Adrenal gland (tissue), 12 donors: Measurements from ENCODE around the gene LRBA. TPM values are rescaled to one million over a fixed set of nuclear protein-coding genes. Genes with fewer than 3 reads are reported as not detected.

Source experiments
- DNase-seq, 7 donors: peaks; one replicate each; pipeline ENCODE4 v3.0.0-alpha.2; 2019 to 2020
- H3K27ac ChIP-seq, 5 donors: fragments of 200-600 bp; sonication (generic) in 4 of 5; 1 replicate in 3 of 5; 2 replicates in 2 of 5; pipeline versions ENCODE4 v1.5.1 to v1.8.0; 2016 to 2020; ENCODE audit warnings: mild to moderate bottlenecking in 1 of 5
- H3K27me3 ChIP-seq: fragments of 200-600 bp; 2 replicates; pipeline ENCODE4 v1.8.0; 2021
- H3K36me3 ChIP-seq, 2 donors: fragments of 200-600 bp; replicated peaks in 1 of 2; 1 replicate in 1 of 2; 2 replicates in 1 of 2; pipeline versions ENCODE4 v1.5.1 to v1.8.0; 2018 to 2022
- H3K4me1 ChIP-seq, 2 donors: fragments of 200-600 bp; replicated peaks in 1 of 2; 1 replicate in 1 of 2; 2 replicates in 1 of 2; pipeline versions ENCODE4 v1.5.1 to v1.8.0; 2018 to 2021
- H3K4me3 ChIP-seq, 4 donors: fragments of 200-600 bp; sonication (generic) in 3 of 4; one replicate each; pipeline ENCODE4 v1.5.1; 2016 to 2018
- H3K9me3 ChIP-seq, 3 donors: fragments of 200-600 bp; sonication (generic) in 1 of 3; replicated peaks in 1 of 3; 1 replicate in 2 of 3; 2 replicates in 1 of 3; pipeline versions ENCODE4 v1.5.1 to v1.8.0; 2016 to 2021
- CTCF ChIP-seq, 6 experiments: fragments of 450-650 bp in 4 of 6; fragments of 200-600 bp in 2 of 6; sonication (generic) in 1 of 6; IDR thresholded peaks; 1 replicate in 5 of 6; 2 replicates in 1 of 6; pipeline versions ENCODE4 v1.5.1 to v1.8.0; 2016 to 2021; ENCODE audit warnings: antibody characterized with exemption in 6 of 6, mild to moderate bottlenecking in 2 of 6, moderate library complexity in 1 of 6
- POLR2A ChIP-seq, 2 donors: fragments of 450-650 bp; IDR thresholded peaks; one replicate each; pipeline ENCODE4 v1.6.1; 2017; ENCODE audit warnings: antibody characterized with exemption in 2 of 2, mild to moderate bottlenecking in 2 of 2, moderate library complexity in 1 of 2
- WGBS, 4 donors: extraction: QIAGEN DNeasy Blood & Tissue Kit in 2 of 4; methylation state at CpG; one replicate each; pipeline versions ENCODE4 v1.1.5 to v1.1.7; 2013 to 2017; 5-methylcytosine and 5-hydroxymethylcytosine counted together
- intact Hi-C, 2 donors: fragments of 100-400 bp; cut with DNase I; formaldehyde crosslinking; loops; one replicate each; pipeline versions ENCODE4 v1.14.1 to v1.15.0; 2022 to 2023
- polyA plus RNA-seq, 3 donors: library from polyadenylated mRNA; stranded (reverse); fragments of 200-250 nt in 2 of 3; fragments of 350-450 nt in 1 of 3; fragmentation: Illumina TruSeq in 1 of 3; extraction: RNeasy Lipid Tissue Mini Kit (QIAGEN cat#74804) in 1 of 3; gene quantifications; one replicate each; pipeline ENCODE4 v1.2.3, GENCODE V29; 2013 to 2014
- total RNA-seq, 9 donors: library from RNA; depleted of rRNA in 4 of 9; stranded (reverse); fragments of >200 nt in 4 of 9; fragments of 120-200 nt in 1 of 9; fragmentation: NEBNext Ultra II Directional in 1 of 9; extraction: Animal tissue kit (Norgen Biotek cat#: 25700) in 1 of 9; gene quantifications; one replicate each; pipeline versions ENCODE4 v1.1.0 to v1.2.4, GENCODE V29; 2013 to 2023
- donor health status: healthy with polysubstance abuse.
- donor health status: Bipolar disorder and iron deficiency.
- donor health status: DM: yes; HTN: yes; CAD: no.
- donor health status: DM: no; HTN: no; CAD: no.
- donor health status: DM: no; HTN: no; CAD: no.
- donor health status: DM: yes; HTN: yes; CAD: no.

LRBA gene
- total and polyA plus RNA-seq, 12 donors, result 9.6 to 106 (median 40.6) TPM

- intact Hi-C loops, result no loop called here
- peak overlapping the region in 1 of 5 donors; percentile 48 for H3K27ac ChIP-seq
- no peak for TF ChIP-seq POLR2A (IDR thresholded peaks at IDR 0.05)
- TF ChIP-seq CTCF (IDR thresholded peaks at IDR 0.05), result no peak
- no peaks in the 10 kb centered on the region for H3K36me3 ChIP-seq
- H3K27me3 ChIP-seq, result no peaks in the 10 kb centered on the region
- WGBS, 4 donors, result 70 to 86% (median 79%) methylated on average over 12 of the region's 12 CpGs
- no peaks in the 10 kb centered on the region for H3K9me3 ChIP-seq
- H3K4me3 ChIP-seq, result peak overlapping the region in 2 of 4 donors; percentile 13 to 32
- H3K4me1 ChIP-seq, result no peaks in the 10 kb centered on the region
- no peak for DNase-seq
Measured at GRCh38 chr4:150578745-150579501, 436.2 kb downstream of the LRBA start.

GRCh38 chr4:150577796-150578195 lies 437.3 kb downstream of the LRBA start:
- intact Hi-C loops, result no loop called here
- Histone ChIP-seq H3K36me3 (no peaks in the 10 kb centered on the region), H3K4me3 (no peak overlapping the region), H3K27ac (no peak overlapping the region), H3K9me3 (no peaks in the 10 kb centered on the region), H3K4me1 (no peaks in the 10 kb centered on the region), H3K27me3 (no peaks in the 10 kb centered on the region)
- TF ChIP-seq POLR2A (IDR thresholded peaks at IDR 0.05), result no peak
- no peak for TF ChIP-seq CTCF (IDR thresholded peaks at IDR 0.05)
- 86 to 96% (median 89%) methylated on average over 1 of the region's 1 CpG for WGBS, 4 donors
- DNase-seq, result no peak

- H3K4me1 ChIP-seq, result no peaks in the 10 kb centered on the region
- H3K27me3 ChIP-seq, result no peaks in the 10 kb centered on the region
- H3K9me3 ChIP-seq, result no peaks in the 10 kb centered on the region
- 85 to 94% (median 93%) methylated on average over 3 of the region's 3 CpGs for WGBS, 4 donors
- TF ChIP-seq POLR2A (IDR thresholded peaks at IDR 0.05) (no peak), CTCF (IDR thresholded peaks at IDR 0.05) (no peak)
- no peaks in the 10 kb centered on the region for H3K36me3 ChIP-seq
- H3K4me3 ChIP-seq, result no peak overlapping the region
- no peak for DNase-seq
- intact Hi-C loops, result no loop called here
- H3K27ac ChIP-seq, result no peak overlapping the region
Measured at GRCh38 chr4:150574678-150575077, 440.4 kb downstream of the LRBA start.

GRCh38 chr4:150573534-150573933 lies 441.6 kb downstream of the LRBA start:
- WGBS, 4 donors, result 91 to 98% (median 95%) methylated on average over 1 of the region's 1 CpG
- Histone ChIP-seq H3K27ac (no peak overlapping the region), H3K4me1 (no peaks in the 10 kb centered on the region), H3K36me3 (no peaks in the 10 kb centered on the region), H3K27me3 (no peaks in the 10 kb centered on the region), H3K9me3 (no peaks in the 10 kb centered on the region), H3K4me3 (no peak overlapping the region)
- no peak for TF ChIP-seq CTCF (IDR thresholded peaks at IDR 0.05)
- TF ChIP-seq POLR2A (IDR thresholded peaks at IDR 0.05), result no peak
- intact Hi-C loops, result no loop called here
- DNase-seq, result no peak
